GM12878 (cell line): ENCODE data around the gene ZNF688. TPM values are rescaled to one million over a fixed set of nuclear protein-coding genes. Genes with fewer than 3 reads are reported as not detected.

Experiments
- ATAC-seq: fragments of 200-7000 bp; cut with Tn5 transposase; 3 replicates; pipeline ENCODE4 v1.9.1; 2020; ENCODE audit warnings: mild to moderate bottlenecking, moderate library complexity
- BruUV-seq: library from RNA; stranded (reverse); fragments of 400-500 nt; replicated peaks from 2 replicates; lab custom pipeline; 2021; lab: Mats Ljungman, UMichigan
- CTCF ChIA-PET: fragments of 300-600 bp; sonication (Branson Sonifier 250); formaldehyde crosslinking; extraction: SDS; loops from one replicate; lab custom pipeline; 2021; ENCODE audit warnings: inconsistent platforms; lab: Yijun Ruan, JAX
- POLR2A ChIA-PET: fragments of 350-600 bp; formaldehyde crosslinking; extraction: SDS; loops from one replicate; lab custom pipeline; 2021; ENCODE audit warnings: inconsistent platforms; lab: Charles Lee
- RAD21 ChIA-PET: fragments of 300-600 bp; sonication (Branson Sonifier 250); formaldehyde crosslinking; loops from one replicate; lab custom pipeline; 2023; ENCODE audit warnings: antibody characterized with exemption; ENCODE audit not compliant: unreplicated experiment; lab: Charles Lee
- SMC1A ChIA-PET: fragments of 300-600 bp; sonication (Branson Sonifier 250); formaldehyde crosslinking; loops from one replicate; lab custom pipeline; 2023; ENCODE audit not compliant: unreplicated experiment, uncharacterized antibody; lab: Charles Lee
- DNase-seq: peaks from one replicate; pipeline ENCODE4 v3.0.0-alpha.2; 2011; ENCODE audit warnings: low read depth, low spot score
- FAIRE-seq: peaks from 3 replicates; lab custom pipeline; 2011; peaks lifted over from hg19 to GRCh38; lab: Jason Lieb, UNC
- H2AFZ ChIP-seq: 2 replicates; pipeline ENCODE4 v1.6.0; 2011; ENCODE audit warnings: low read depth, low read length, control low read depth; ENCODE audit not compliant: control insufficient read depth
- H3K27ac ChIP-seq: 2 replicates; pipeline ENCODE4 v1.5.1; 2011; ENCODE audit warnings: control low read depth; ENCODE audit not compliant: control insufficient read depth, insufficient read depth
- H3K27me3 ChIP-seq, 2 experiments: replicated peaks in 1 of 2; 2 replicates each; pipeline versions ENCODE4 v1.6.0 to v1.6.1; 2011; ENCODE audit warnings: low read length in 1 of 2; ENCODE audit not compliant: control insufficient read depth in 2 of 2, insufficient read depth in 2 of 2
- H3K36me3 ChIP-seq, 2 experiments: 2 replicates each; pipeline ENCODE4 v1.5.1; 2011; ENCODE audit warnings: low read length in 1 of 2; ENCODE audit not compliant: control insufficient read depth in 2 of 2, insufficient read depth in 2 of 2
- H3K4me1 ChIP-seq: 2 replicates; pipeline ENCODE4 v1.6.1; 2011; ENCODE audit warnings: mild to moderate bottlenecking, low read length, moderate library complexity, mixed read lengths; ENCODE audit not compliant: control insufficient read depth, insufficient read depth
- H3K4me2 ChIP-seq: 2 replicates; pipeline ENCODE4 v1.6.0; 2011; ENCODE audit warnings: control low read depth; ENCODE audit not compliant: control insufficient read depth, insufficient read depth
- H3K4me3 ChIP-seq: fragments of 200-600 bp; sonication (generic); 2 replicates; pipeline ENCODE4 v1.5.1; 2016
- H3K79me2 ChIP-seq: 2 replicates; pipeline ENCODE4 v1.6.0; 2011; ENCODE audit warnings: low read length; ENCODE audit not compliant: control insufficient read depth, insufficient read depth
- H3K9ac ChIP-seq: 2 replicates; pipeline ENCODE4 v1.8.0; 2011; ENCODE audit warnings: low read length, control low read depth, mixed read lengths; ENCODE audit not compliant: control insufficient read depth, insufficient read depth
- H3K9me3 ChIP-seq: replicated peaks from 3 replicates; pipeline ENCODE4 v1.5.1; 2011; ENCODE audit warnings: mild to moderate bottlenecking, low read length; ENCODE audit not compliant: control insufficient read depth, insufficient read depth
- H4K20me1 ChIP-seq: 2 replicates; pipeline ENCODE4 v1.6.0; 2011; ENCODE audit not compliant: control insufficient read depth, insufficient read depth
- ATF7 ChIP-seq: fragments of 450-650 bp; IDR thresholded peaks from 2 replicates; pipeline ENCODE4 v1.6.1; 2016; ENCODE audit warnings: low read depth, mild to moderate bottlenecking
- BACH1 ChIP-seq: fragments of 450-650 bp; IDR thresholded peaks from 2 replicates; pipeline ENCODE4 v1.6.1; 2017; ENCODE audit warnings: mild to moderate bottlenecking, borderline replicate concordance
- CREM ChIP-seq: IDR thresholded peaks from 2 replicates; pipeline ENCODE4 v1.6.1; 2014; ENCODE audit warnings: antibody characterized with exemption, low read depth
- EGR1 ChIP-seq, 2 experiments: IDR thresholded peaks; 1 replicate in 1 of 2; 2 replicates in 1 of 2; pipeline ENCODE4 v1.6.1; 2011 to 2012; ENCODE audit warnings: low read depth in 2 of 2, low read length in 2 of 2, borderline replicate concordance in 1 of 2, mild to moderate bottlenecking in 1 of 2, moderate library complexity in 1 of 2
- MXI1 ChIP-seq: fragments of 150-350 bp; IDR thresholded peaks from 2 replicates; pipeline ENCODE4 v1.6.1; 2011; ENCODE audit warnings: low read depth, mild to moderate bottlenecking, inconsistent platforms, low read length, improper control_type of control experiment
- NFXL1 ChIP-seq: fragments of 450-650 bp; IDR thresholded peaks from 2 replicates; pipeline ENCODE4 v1.6.1; 2017; ENCODE audit warnings: antibody characterized with exemption, mild to moderate bottlenecking, borderline replicate concordance
- NR2C2 ChIP-seq: IDR thresholded peaks from 2 replicates; pipeline ENCODE4 v1.6.1; 2011; ENCODE audit warnings: borderline replicate concordance, low read depth; ENCODE audit not compliant: control insufficient read depth, insufficient read length
- NR2F1 ChIP-seq: fragments of 450-650 bp; conservative IDR thresholded peaks from 2 replicates; pipeline ENCODE4 v1.6.1; 2017; ENCODE audit warnings: mild to moderate bottlenecking
- NRF1 ChIP-seq: conservative IDR thresholded peaks from 2 replicates; pipeline ENCODE4 v1.6.1; 2011; ENCODE audit warnings: mild to moderate bottlenecking, low read depth, low read length, improper control_type of control experiment
- POLR2A ChIP-seq: IDR thresholded peaks from 2 replicates; pipeline ENCODE4 v1.6.1; 2011; ENCODE audit warnings: low read depth, mild to moderate bottlenecking, low read length
- POLR2AphosphoS5 ChIP-seq: IDR thresholded peaks from 2 replicates; pipeline ENCODE4 v1.6.1; 2011; ENCODE audit warnings: mild to moderate bottlenecking, low read length, inconsistent platforms
- RCOR1 ChIP-seq: conservative IDR thresholded peaks from 2 replicates; pipeline ENCODE4 v1.6.1; 2012; ENCODE audit warnings: low read depth, low read length, improper control_type of control experiment
- RUNX3 ChIP-seq: IDR thresholded peaks from 2 replicates; pipeline ENCODE4 v1.6.1; 2012; ENCODE audit warnings: low read length, inconsistent platforms
- TBL1XR1 ChIP-seq: IDR thresholded peaks from 2 replicates; pipeline ENCODE4 v1.6.1; 2012; ENCODE audit warnings: low read depth, low read length, improper control_type of control experiment
- ZNF24 ChIP-seq: fragments of 450-650 bp; IDR thresholded peaks from 2 replicates; pipeline ENCODE4 v1.6.1; 2017; ENCODE audit warnings: antibody characterized with exemption, mild to moderate bottlenecking
- WGBS: methylation state at CpG from one replicate; pipeline ENCODE4 v1.1.6; 2016; ENCODE audit warnings: low lambda C conversion rate; ENCODE audit not compliant: insufficient replicate concordance, insufficient coverage; ENCODE audit errors: missing lambda C conversion rate; 5-methylcytosine and 5-hydroxymethylcytosine counted together
- in situ Hi-C: fragments of 300-500 bp; cut with MboI; formaldehyde crosslinking; loops from 9 replicates; pipeline ENCODE4 v1.14.3; 2018; ENCODE audit warnings: mixed read lengths
- intact Hi-C: fragments of 100-400 bp; cut with micrococcal nuclease; formaldehyde crosslinking; loops from one replicate; pipeline ENCODE4 v1.14.2; 2022; ENCODE audit not compliant: unreplicated experiment
- polyA plus RNA-seq, 11 experiments: library from polyadenylated mRNA; depleted of rRNA in 4 of 11; unstranded in 6 of 11; stranded (reverse) in 5 of 11; fragments of >200 nt; fragmentation: Nextera tagmentation in 4 of 11; fragmentation: Illumina TruSeq in 1 of 11; extraction: Ambion mirVana in 4 of 11; extraction: Trizol in 1 of 11; gene quantifications; 1 replicate in 1 of 11; 2 replicates in 10 of 11; pipeline versions ENCODE4 v1.2.1 to v1.2.3, GENCODE V29; 2011 to 2016; ENCODE audit warnings: inconsistent platforms in 2 of 11, missing spikeins in 2 of 11, low read depth in 1 of 11
- total RNA-seq, 4 experiments: library from RNA; depleted of rRNA in 3 of 4; stranded (reverse); fragments of >200 nt in 3 of 4; fragmentation: Illumina TruSeq in 1 of 4; extraction: Trizol in 1 of 4; gene quantifications; 2 replicates each; pipeline versions ENCODE4 v1.2.1 to v1.2.3, GENCODE V29; 2013 to 2021
- TF ChIP-seq, protein P1 (sequence below): IDR thresholded peaks from 2 replicates; pipeline ENCODE4 v1.6.1; 2012; ENCODE audit warnings: low read depth, low read length, improper control_type of control experiment
- TF ChIP-seq, protein P2 (sequence below): IDR thresholded peaks from 2 replicates; pipeline ENCODE4 v1.6.1; 2012; ENCODE audit warnings: mild to moderate bottlenecking, low read depth, low read length
- TF ChIP-seq, protein P3 (sequence below): IDR thresholded peaks from 2 replicates; pipeline ENCODE4 v1.6.1; 2012; ENCODE audit warnings: low read depth, low read length, improper control_type of control experiment

The ZNF688 gene
- total and polyA plus RNA-seq, 10 of the 15 experiments (the other 5 are each of a cell fraction or from before 2014, with no cell fraction given) = 0.14 to 17.4 (median 10.6) TPM

DNA sequence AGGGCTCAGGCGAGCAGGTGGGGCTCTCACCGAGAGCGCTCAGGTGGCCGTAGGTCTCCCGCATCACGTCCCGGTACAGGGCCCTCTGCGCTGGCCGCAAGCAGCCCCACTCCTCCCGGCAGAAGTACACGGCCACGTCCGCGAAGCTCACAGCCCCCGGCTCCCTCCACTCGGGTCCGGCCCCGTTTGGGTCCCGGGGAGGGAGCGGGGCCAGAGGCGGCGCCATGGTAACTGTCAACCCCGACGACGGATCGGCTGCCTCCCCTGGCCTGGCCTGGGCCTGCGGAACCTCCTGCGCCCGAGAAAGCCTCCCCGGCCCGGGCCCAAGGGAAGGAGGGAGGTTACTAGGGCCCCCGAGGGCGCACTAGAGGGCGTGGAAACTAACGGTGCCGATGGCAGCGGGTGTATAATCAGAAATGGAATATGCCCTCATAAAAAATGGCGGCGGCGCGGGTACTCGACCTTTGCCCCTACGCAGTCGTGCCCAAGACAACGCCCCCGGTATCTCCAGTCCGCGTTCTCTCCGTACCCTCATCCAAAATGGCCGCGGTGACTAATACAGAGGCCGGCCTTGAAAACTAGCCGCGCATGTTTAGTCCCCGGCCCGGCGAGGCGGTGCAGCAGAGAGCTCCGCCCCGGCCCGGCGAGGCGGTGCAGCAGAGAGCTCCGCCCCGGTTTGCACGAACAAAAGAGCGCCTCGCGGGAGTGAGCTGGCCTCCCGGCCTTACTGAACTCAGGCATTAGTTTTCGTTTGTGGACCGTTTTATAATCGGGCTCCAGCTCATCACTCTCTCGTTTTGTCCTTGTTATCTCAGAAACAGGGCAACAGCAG lies 13.3 kb downstream of the ZNF688 start, which contains the start of gene ZNF764:
Gene ZNF764, minus strand, starts transcription at position 418 of the 832 bp plus-strand sequence. Its CDS starts 192 bp downstream, at position 226.
- ChIA-PET CTCF (interaction anchor here (0.6 to 3.6 kb wide), 15 partner anchors 10 to 140 kb away, joined by 3 to 59 read pairs (median 5); partner anchors contain the start of genes DCTPP1 and ZNF747), SMC1A (interaction anchor here (0.6 to 2.8 kb wide), 16 partner anchors 9 to 148 kb away, joined by 3 to 47 read pairs (median 4); partner anchors contain the start of genes DCTPP1, ITGAL, ZNF688 and ZNF689), POLR2A (interaction anchor here (0.6 to 5.9 kb wide), 20 partner anchors 9 to 187 kb away, joined by 3 to 109 read pairs (median 4); partner anchors contain the start of genes TBC1D10B, ZNF688, ZNF747 and ZNF785), RAD21 (interaction anchor here (0.6 to 4.3 kb wide), 25 partner anchors 8 to 187 kb away, joined by 3 to 99 read pairs (median 5); partner anchors contain the start of genes DCTPP1, PRR14, ZNF688 and ZNF747)
- H2AFZ ChIP-seq = peak within 1 kb of the TSS; percentile 88
- WGBS = under 1% methylated on average over 74 of the region's 74 CpGs
- H3K9me3 ChIP-seq = no peaks in the 10 kb centered on the region
- no peaks in the 10 kb centered on the region for H3K27me3 ChIP-seq
- ATAC-seq (peak; percentile 96), FAIRE-seq (peak; percentile 85), DNase-seq (peak; percentile 84)
- peak within 1 kb of the TSS; percentile 81 for H3K4me2 ChIP-seq
- H3K9ac ChIP-seq = peak within 1 kb of the TSS; percentile 86
- peaks cover 4 to 10% of the 10 kb centered on the region in 2 experiments; a peak in 3 of 4 replicates for H3K36me3 ChIP-seq
- peak within 1 kb of the TSS; percentile 87 for H3K4me3 ChIP-seq
- in situ Hi-C loops (no loop called here), intact Hi-C loops (loop anchor here (1.0 kb wide), 1 partner anchor 23 kb away; no protein-coding TSS in a partner anchor)
- no peaks in the 10 kb centered on the region for H3K4me1 ChIP-seq
- H3K79me2 ChIP-seq = peaks cover 11% of the 10 kb centered on the region
- BruUV-seq = TSS peak; percentile 72
- H4K20me1 ChIP-seq = no peaks in the 10 kb centered on the region
- peak within 1 kb of the TSS; percentile 85 for H3K27ac ChIP-seq
- 0 out of 2 replicates have a peak, but pooled peaks have one; percentile 43 for TF ChIP-seq RUNX3
- TF ChIP-seq BACH1 = 0 out of 2 replicates have a peak, but pooled peaks have one; percentile 9
- TF ChIP-seq, protein P1, sequence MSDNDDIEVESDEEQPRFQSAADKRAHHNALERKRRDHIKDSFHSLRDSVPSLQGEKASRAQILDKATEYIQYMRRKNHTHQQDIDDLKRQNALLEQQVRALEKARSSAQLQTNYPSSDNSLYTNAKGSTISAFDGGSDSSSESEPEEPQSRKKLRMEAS = peak; percentile 46; the same call in 1 of the 2 replicates
- TF ChIP-seq, protein P2, sequence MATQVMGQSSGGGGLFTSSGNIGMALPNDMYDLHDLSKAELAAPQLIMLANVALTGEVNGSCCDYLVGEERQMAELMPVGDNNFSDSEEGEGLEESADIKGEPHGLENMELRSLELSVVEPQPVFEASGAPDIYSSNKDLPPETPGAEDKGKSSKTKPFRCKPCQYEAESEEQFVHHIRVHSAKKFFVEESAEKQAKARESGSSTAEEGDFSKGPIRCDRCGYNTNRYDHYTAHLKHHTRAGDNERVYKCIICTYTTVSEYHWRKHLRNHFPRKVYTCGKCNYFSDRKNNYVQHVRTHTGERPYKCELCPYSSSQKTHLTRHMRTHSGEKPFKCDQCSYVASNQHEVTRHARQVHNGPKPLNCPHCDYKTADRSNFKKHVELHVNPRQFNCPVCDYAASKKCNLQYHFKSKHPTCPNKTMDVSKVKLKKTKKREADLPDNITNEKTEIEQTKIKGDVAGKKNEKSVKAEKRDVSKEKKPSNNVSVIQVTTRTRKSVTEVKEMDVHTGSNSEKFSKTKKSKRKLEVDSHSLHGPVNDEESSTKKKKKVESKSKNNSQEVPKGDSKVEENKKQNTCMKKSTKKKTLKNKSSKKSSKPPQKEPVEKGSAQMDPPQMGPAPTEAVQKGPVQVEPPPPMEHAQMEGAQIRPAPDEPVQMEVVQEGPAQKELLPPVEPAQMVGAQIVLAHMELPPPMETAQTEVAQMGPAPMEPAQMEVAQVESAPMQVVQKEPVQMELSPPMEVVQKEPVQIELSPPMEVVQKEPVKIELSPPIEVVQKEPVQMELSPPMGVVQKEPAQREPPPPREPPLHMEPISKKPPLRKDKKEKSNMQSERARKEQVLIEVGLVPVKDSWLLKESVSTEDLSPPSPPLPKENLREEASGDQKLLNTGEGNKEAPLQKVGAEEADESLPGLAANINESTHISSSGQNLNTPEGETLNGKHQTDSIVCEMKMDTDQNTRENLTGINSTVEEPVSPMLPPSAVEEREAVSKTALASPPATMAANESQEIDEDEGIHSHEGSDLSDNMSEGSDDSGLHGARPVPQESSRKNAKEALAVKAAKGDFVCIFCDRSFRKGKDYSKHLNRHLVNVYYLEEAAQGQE = no peak
- TF ChIP-seq MXI1 = peak; percentile 80; the same call in 1 of the 2 replicates
- peak; percentile 53; the same call in 1 of the 2 replicates for TF ChIP-seq TBL1XR1
- no peak for TF ChIP-seq NFXL1
- peak; percentile 34; the same call in 1 of the 2 replicates for TF ChIP-seq ATF7
- TF ChIP-seq NR2C2 = peak; percentile 79
- 0 out of 2 replicates have a peak, but pooled peaks have one; percentile 30 for TF ChIP-seq NRF1
- peak; percentile 97 for TF ChIP-seq NR2F1
- peak; percentile 74 to 90 for TF ChIP-seq EGR1 (IDR thresholded peaks at IDR 0.05; ENCODE audit: borderline replicate concordance in 1 of 2, low read depth in 2 of 2, low read length in 2 of 2)
- TF ChIP-seq ZNF24 = no peak
- peak; percentile 38 for TF ChIP-seq POLR2AphosphoS5
- peak; percentile 85; the same call in 1 of the 2 replicates for TF ChIP-seq CREM
- TF ChIP-seq, protein P3, sequence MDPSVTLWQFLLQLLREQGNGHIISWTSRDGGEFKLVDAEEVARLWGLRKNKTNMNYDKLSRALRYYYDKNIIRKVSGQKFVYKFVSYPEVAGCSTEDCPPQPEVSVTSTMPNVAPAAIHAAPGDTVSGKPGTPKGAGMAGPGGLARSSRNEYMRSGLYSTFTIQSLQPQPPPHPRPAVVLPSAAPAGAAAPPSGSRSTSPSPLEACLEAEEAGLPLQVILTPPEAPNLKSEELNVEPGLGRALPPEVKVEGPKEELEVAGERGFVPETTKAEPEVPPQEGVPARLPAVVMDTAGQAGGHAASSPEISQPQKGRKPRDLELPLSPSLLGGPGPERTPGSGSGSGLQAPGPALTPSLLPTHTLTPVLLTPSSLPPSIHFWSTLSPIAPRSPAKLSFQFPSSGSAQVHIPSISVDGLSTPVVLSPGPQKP = 0 out of 2 replicates have a peak, but pooled peaks have one; percentile 47
- TF ChIP-seq POLR2A = peak; percentile 68
- no peak for TF ChIP-seq RCOR1
